ENCODE data around the gene IL36B. TPM values are rescaled to one million over a fixed set of nuclear protein-coding genes. Genes with fewer than 3 reads are reported as not detected.
A peak's percentile ranks its signal among the peaks of the same experiment; 100 is the strongest.

IL36B gene
- total and polyA plus RNA-seq, 9 donors = not detected

DNA sequence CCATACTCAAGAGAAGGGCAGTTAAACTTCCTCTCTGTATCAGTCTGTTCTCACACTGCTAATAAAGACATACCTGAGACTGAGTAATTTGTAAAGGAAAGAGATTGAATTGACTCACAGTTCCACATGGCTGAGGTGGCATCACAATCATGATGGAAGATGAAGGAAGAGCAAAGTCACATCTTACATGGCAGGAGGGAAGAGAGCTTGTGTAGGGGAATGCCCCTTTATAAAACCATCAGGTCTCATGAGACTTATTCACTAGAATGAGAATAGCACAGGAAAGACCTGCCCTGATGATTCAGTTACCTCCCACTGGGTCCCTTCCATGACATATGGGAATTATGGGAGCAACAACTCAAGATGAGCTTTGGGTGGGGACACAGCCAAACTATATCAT lies 1.4 kb upstream of the IL36B start:
- Histone ChIP-seq H3K27ac (ENCODE audit: low read length) (no peak overlapping the region), H3K27me3 (ENCODE audit: control insufficient read depth, insufficient read depth, low read length) (no peaks in the 10 kb centered on the region), H3K4me3 (ENCODE audit: low read length) (no peak overlapping the region), H3K4me1 (ENCODE audit: control insufficient read depth, insufficient read depth, low read length) (no peaks in the 10 kb centered on the region), H3K36me3 (ENCODE audit: control insufficient read depth, insufficient read depth, low read length) (no peaks in the 10 kb centered on the region), H3K9me3 (replicated peaks; ENCODE audit: control insufficient read depth, low read depth, low read length) (peaks cover 6% of the 10 kb centered on the region)
- no peak for DNase-seq

DNA sequence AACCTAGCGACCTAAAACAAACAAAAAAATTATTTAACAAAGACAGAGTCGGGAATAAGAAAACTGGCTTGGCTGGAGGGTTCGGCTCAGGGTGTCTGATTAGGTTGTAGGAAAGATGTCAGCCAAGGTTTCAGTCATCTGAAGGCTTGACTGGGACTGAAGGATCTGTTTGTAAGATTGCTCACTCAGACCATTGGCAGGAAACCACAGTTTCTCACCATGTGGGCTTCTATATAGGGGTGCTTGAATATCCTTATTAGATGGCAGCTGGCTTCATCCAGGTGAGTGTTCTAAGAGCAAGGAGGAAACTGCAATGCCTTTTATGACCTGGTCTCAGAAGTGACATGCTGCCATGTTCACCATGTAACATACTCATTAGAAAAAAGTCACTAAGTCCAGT lies 999 bp upstream of the IL36B start:
- no peak for DNase-seq
- Histone ChIP-seq H3K9me3 (replicated peaks; ENCODE audit: control insufficient read depth, low read depth, low read length) (peaks cover 6% of the 10 kb centered on the region), H3K4me3 (ENCODE audit: low read length) (no peak overlapping the region), H3K27me3 (ENCODE audit: control insufficient read depth, insufficient read depth, low read length) (no peaks in the 10 kb centered on the region), H3K36me3 (ENCODE audit: control insufficient read depth, insufficient read depth, low read length) (no peaks in the 10 kb centered on the region), H3K27ac (ENCODE audit: low read length) (no peak overlapping the region), H3K4me1 (ENCODE audit: control insufficient read depth, insufficient read depth, low read length) (no peaks in the 10 kb centered on the region)
- no CpG with 5 or more reads among the region's 3 CpGs for WGBS (ENCODE audit: insufficient coverage)

- no peaks in the 10 kb centered on the region for H3K36me3 ChIP-seq (ENCODE audit: control insufficient read depth, insufficient read depth, low read length)
- WGBS (ENCODE audit: insufficient coverage) = 91% methylated on average over 36 of the region's 38 CpGs
- peaks cover 6% of the 10 kb centered on the region for H3K9me3 ChIP-seq (replicated peaks; ENCODE audit: control insufficient read depth, low read depth, low read length)
- no peaks in the 10 kb centered on the region for H3K27me3 ChIP-seq (ENCODE audit: control insufficient read depth, insufficient read depth, low read length)
- H3K4me1 ChIP-seq (ENCODE audit: control insufficient read depth, insufficient read depth, low read length) = no peaks in the 10 kb centered on the region
- DNase-seq = no peak
- no peak overlapping the region for H3K27ac ChIP-seq (ENCODE audit: low read length)
- no peak overlapping the region for H3K4me3 ChIP-seq (ENCODE audit: low read length)
Observed at GRCh38 chr2:113050921-113051895, 1.5 kb downstream of the IL36B start.

GRCh38 chr2:113046465-113046864 lies 6.2 kb downstream of the IL36B start:
- H3K4me1 ChIP-seq (ENCODE audit: control insufficient read depth, insufficient read depth, low read length) = no peaks in the 10 kb centered on the region
- no peaks in the 10 kb centered on the region for H3K36me3 ChIP-seq (ENCODE audit: control insufficient read depth, insufficient read depth, low read length)
- no peak overlapping the region for H3K4me3 ChIP-seq (ENCODE audit: low read length)
- H3K9me3 ChIP-seq (replicated peaks; ENCODE audit: control insufficient read depth, low read depth, low read length) = peaks cover 2% of the 10 kb centered on the region
- no CpG with 5 or more reads among the region's 5 CpGs for WGBS (ENCODE audit: insufficient coverage)
- no peak overlapping the region for H3K27ac ChIP-seq (ENCODE audit: low read length)
- no peak for DNase-seq
- H3K27me3 ChIP-seq (ENCODE audit: control insufficient read depth, insufficient read depth, low read length) = no peaks in the 10 kb centered on the region

DNA sequence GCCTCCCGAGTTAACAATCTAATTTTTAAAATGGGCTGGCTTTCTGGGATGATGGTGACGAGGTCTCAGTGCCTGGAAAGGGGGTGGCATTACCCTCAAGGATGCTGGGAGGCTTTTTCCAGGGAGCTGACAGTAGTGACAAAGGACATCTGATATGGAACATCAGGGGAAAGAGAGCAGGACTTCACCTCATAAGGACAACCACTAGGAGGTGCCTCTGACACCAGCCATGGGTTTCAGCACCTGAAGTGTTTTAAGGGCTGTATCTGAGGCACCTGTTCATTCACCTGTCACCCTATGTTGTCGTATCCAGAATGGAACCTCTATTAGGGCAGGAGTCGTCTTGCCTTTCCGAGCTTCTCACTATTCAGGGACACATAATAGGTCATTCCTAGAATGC lies 10.8 kb downstream of the IL36B start:
- no peak overlapping the region for H3K27ac ChIP-seq (ENCODE audit: low read length)
- 48% methylated on average over 2 of the region's 5 CpGs for WGBS (ENCODE audit: insufficient coverage)
- no peak overlapping the region for H3K4me3 ChIP-seq (ENCODE audit: low read length)
- H3K36me3 ChIP-seq (ENCODE audit: control insufficient read depth, insufficient read depth, low read length) = no peaks in the 10 kb centered on the region
- H3K9me3 ChIP-seq (replicated peaks; ENCODE audit: control insufficient read depth, low read depth, low read length) = no peaks in the 10 kb centered on the region
- H3K27me3 ChIP-seq (ENCODE audit: control insufficient read depth, insufficient read depth, low read length) = no peaks in the 10 kb centered on the region
- DNase-seq = no peak
- H3K4me1 ChIP-seq (ENCODE audit: control insufficient read depth, insufficient read depth, low read length) = no peaks in the 10 kb centered on the region

GRCh38 chr2:113039719-113040118 lies 12.9 kb downstream of the IL36B start:
- no peak overlapping the region for H3K27ac ChIP-seq (ENCODE audit: low read length)
- peak; percentile 11 for DNase-seq
- no peaks in the 10 kb centered on the region for H3K9me3 ChIP-seq (replicated peaks; ENCODE audit: control insufficient read depth, low read depth, low read length)
- no peaks in the 10 kb centered on the region for H3K27me3 ChIP-seq (ENCODE audit: control insufficient read depth, insufficient read depth, low read length)
- 45% methylated on average over 4 of the region's 5 CpGs for WGBS (ENCODE audit: insufficient coverage)
- no peaks in the 10 kb centered on the region for H3K4me1 ChIP-seq (ENCODE audit: control insufficient read depth, insufficient read depth, low read length)
- H3K36me3 ChIP-seq (ENCODE audit: control insufficient read depth, insufficient read depth, low read length) = no peaks in the 10 kb centered on the region
- H3K4me3 ChIP-seq (ENCODE audit: low read length) = no peak overlapping the region

- H3K27me3 ChIP-seq (ENCODE audit: control insufficient read depth, insufficient read depth, low read length) = no peaks in the 10 kb centered on the region
- H3K36me3 ChIP-seq (ENCODE audit: control insufficient read depth, insufficient read depth, low read length) = no peaks in the 10 kb centered on the region
- no peak for DNase-seq
- no peak overlapping the region for H3K4me3 ChIP-seq (ENCODE audit: low read length)
- H3K27ac ChIP-seq (ENCODE audit: low read length) = no peak overlapping the region
- no peaks in the 10 kb centered on the region for H3K9me3 ChIP-seq (replicated peaks; ENCODE audit: control insufficient read depth, low read depth, low read length)
- H3K4me1 ChIP-seq (ENCODE audit: control insufficient read depth, insufficient read depth, low read length) = no peaks in the 10 kb centered on the region
- no CpG with 5 or more reads among the region's 2 CpGs for WGBS (ENCODE audit: insufficient coverage)
Observed at GRCh38 chr2:113039158-113039557, 13.5 kb downstream of the IL36B start.

GRCh38 chr2:113038291-113038690 lies 14.4 kb downstream of the IL36B start:
- no peaks in the 10 kb centered on the region for H3K9me3 ChIP-seq (replicated peaks; ENCODE audit: control insufficient read depth, low read depth, low read length)
- H3K36me3 ChIP-seq (ENCODE audit: control insufficient read depth, insufficient read depth, low read length) = no peaks in the 10 kb centered on the region
- WGBS (ENCODE audit: insufficient coverage) = 90% methylated on average over 2 of the region's 3 CpGs
- no peak overlapping the region for H3K4me3 ChIP-seq (ENCODE audit: low read length)
- peak; percentile 7 for DNase-seq
- no peaks in the 10 kb centered on the region for H3K27me3 ChIP-seq (ENCODE audit: control insufficient read depth, insufficient read depth, low read length)
- H3K4me1 ChIP-seq (ENCODE audit: control insufficient read depth, insufficient read depth, low read length) = no peaks in the 10 kb centered on the region
- no peak overlapping the region for H3K27ac ChIP-seq (ENCODE audit: low read length)

DNA sequence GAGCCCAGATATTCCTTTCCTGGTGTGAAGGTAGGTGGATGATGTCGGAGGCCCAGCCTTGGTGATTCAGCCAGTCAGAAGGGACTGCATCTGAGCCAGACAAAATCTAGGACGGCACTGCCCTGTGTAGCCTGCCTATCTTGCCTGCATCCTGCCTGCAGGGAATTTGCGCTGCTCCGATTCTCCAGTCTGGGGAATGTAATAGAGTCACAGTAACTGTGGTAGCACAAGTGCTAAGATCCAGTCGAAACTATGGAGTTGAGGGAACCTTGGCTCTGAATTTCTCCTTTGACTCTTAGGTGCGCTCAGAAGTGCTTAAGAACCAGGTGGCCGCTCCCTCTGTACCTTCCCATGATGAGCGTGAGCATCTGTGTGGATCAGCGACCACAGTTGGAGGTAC lies 15.9 kb downstream of the IL36B start:
- 86% methylated on average over 9 of the region's 9 CpGs for WGBS (ENCODE audit: insufficient coverage)
- H3K36me3 ChIP-seq (ENCODE audit: control insufficient read depth, insufficient read depth, low read length) = no peaks in the 10 kb centered on the region
- H3K27ac ChIP-seq (ENCODE audit: low read length) = no peak overlapping the region
- no peak overlapping the region for H3K4me3 ChIP-seq (ENCODE audit: low read length)
- no peaks in the 10 kb centered on the region for H3K4me1 ChIP-seq (ENCODE audit: control insufficient read depth, insufficient read depth, low read length)
- no peak for DNase-seq
- no peaks in the 10 kb centered on the region for H3K9me3 ChIP-seq (replicated peaks; ENCODE audit: control insufficient read depth, low read depth, low read length)
- no peaks in the 10 kb centered on the region for H3K27me3 ChIP-seq (ENCODE audit: control insufficient read depth, insufficient read depth, low read length)

DNA sequence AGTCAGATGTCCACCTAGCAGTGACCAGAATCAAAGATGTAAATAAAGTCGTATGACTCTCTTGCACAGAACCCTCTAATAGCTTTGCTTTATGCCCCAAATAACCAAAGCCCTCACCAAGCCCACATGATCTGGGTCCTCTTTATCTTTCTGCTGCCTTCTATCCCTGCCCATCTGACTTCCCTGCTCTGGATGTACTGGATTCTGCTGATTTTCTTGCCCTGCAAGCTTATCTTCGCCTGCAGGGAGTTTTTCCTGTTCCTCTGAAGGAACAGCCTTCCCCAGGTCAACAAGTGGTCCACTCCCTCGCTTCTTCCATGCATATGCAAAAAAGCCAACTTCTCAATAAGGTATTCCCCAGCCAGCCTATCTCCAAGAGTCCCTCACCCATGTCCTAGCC lies 18.7 kb downstream of the IL36B start:
- Histone ChIP-seq H3K27me3 (ENCODE audit: control insufficient read depth, insufficient read depth, low read length) (no peaks in the 10 kb centered on the region), H3K36me3 (ENCODE audit: control insufficient read depth, insufficient read depth, low read length) (no peaks in the 10 kb centered on the region), H3K4me3 (ENCODE audit: low read length) (no peak overlapping the region), H3K27ac (ENCODE audit: low read length) (no peak overlapping the region), H3K4me1 (ENCODE audit: control insufficient read depth, insufficient read depth, low read length) (no peaks in the 10 kb centered on the region), H3K9me3 (replicated peaks; ENCODE audit: control insufficient read depth, low read depth, low read length) (no peaks in the 10 kb centered on the region)
- no peak for DNase-seq
- 86% methylated on average over 3 of the region's 3 CpGs for WGBS (ENCODE audit: insufficient coverage)

Measured in muscle of leg (tissue), 11 donors.